ENCODE data around the gene TBC1D5.
"Not testable (repeated sequence)": the region's sequence is repeated elsewhere in the genome, so short reads cannot be mapped to it uniquely, and the experiment has no call there.

The TBC1D5 gene

GRCh38 chr3:17733768-17734167 lies 8.7 kb downstream of the TBC1D5 start:
- no peak for TF ChIP-seq CTCF (IDR thresholded peaks at IDR 0.05; ENCODE audit: insufficient read depth, low read depth, low read length, missing control alignments)
- H3K4me3 ChIP-seq (ENCODE audit: low read depth, low read length): no peak overlapping the region
- no peak for DNase-seq (ENCODE audit: low read depth)

GRCh38 chr3:17733215-17733614 lies 9.2 kb downstream of the TBC1D5 start:
- TF ChIP-seq CTCF (IDR thresholded peaks at IDR 0.05; ENCODE audit: insufficient read depth, low read depth, low read length, missing control alignments): no peak
- H3K4me3 ChIP-seq (ENCODE audit: low read depth, low read length): no peak overlapping the region
- no peak for DNase-seq (ENCODE audit: low read depth)

- no peak overlapping the region for H3K4me3 ChIP-seq (ENCODE audit: low read depth, low read length)
- TF ChIP-seq CTCF (IDR thresholded peaks at IDR 0.05; ENCODE audit: insufficient read depth, low read depth, low read length, missing control alignments): no peak
- no peak for DNase-seq (ENCODE audit: low read depth)
These were observed 12.0 kb downstream of the TBC1D5 start for GRCh38 chr3:17730318-17730967.

- TF ChIP-seq CTCF (IDR thresholded peaks at IDR 0.05; ENCODE audit: insufficient read depth, low read depth, low read length, missing control alignments): no peak
- no peak for DNase-seq (ENCODE audit: low read depth)
- H3K4me3 ChIP-seq (ENCODE audit: low read depth, low read length): no peak overlapping the region
These were observed 16.1 kb downstream of the TBC1D5 start for GRCh38 chr3:17726313-17726712.

- H3K4me3 ChIP-seq (ENCODE audit: low read depth, low read length); DNase-seq (ENCODE audit: low read depth): not testable (repeated sequence)
These were observed 16.6 kb downstream of the TBC1D5 start for GRCh38 chr3:17725844-17726243.

- TF ChIP-seq CTCF (IDR thresholded peaks at IDR 0.05; ENCODE audit: insufficient read depth, low read depth, low read length, missing control alignments): no peak
- no peak overlapping the region for H3K4me3 ChIP-seq (ENCODE audit: low read depth, low read length)
- no peak for DNase-seq (ENCODE audit: low read depth)
These were observed 17.5 kb downstream of the TBC1D5 start for GRCh38 chr3:17724948-17725347.

- no peak overlapping the region for H3K4me3 ChIP-seq (ENCODE audit: low read depth, low read length)
- no peak for DNase-seq (ENCODE audit: low read depth)
- TF ChIP-seq CTCF (IDR thresholded peaks at IDR 0.05; ENCODE audit: insufficient read depth, low read depth, low read length, missing control alignments): no peak
These were observed 18.3 kb downstream of the TBC1D5 start for GRCh38 chr3:17724122-17724521.

Data from GM12865 (cell line).